HCT116 (cell line): ENCODE results near the gene ZC3H13. TPM values are rescaled to one million over a fixed set of nuclear protein-coding genes. Genes with fewer than 3 reads are reported as not detected.

Source experiments
- ATAC-seq: fragments of 200-7000 bp; cut with Tn5 transposase; 2 replicates; pipeline ENCODE4 v1.9.1; 2020; ENCODE audit warnings: mild to moderate bottlenecking, moderate library complexity
- BruUV-seq: library from RNA; stranded (reverse); fragments of 400-500 nt; replicated peaks from 2 replicates; lab custom pipeline; 2021; lab: Mats Ljungman, UMichigan
- CTCF ChIA-PET: fragments of 300-600 bp; sonication (Branson Sonifier 250); formaldehyde crosslinking; loops from one replicate; lab custom pipeline; 2021; ENCODE audit warnings: antibody characterized with exemption; lab: Charles Lee
- POLR2A ChIA-PET: fragments of 300-600, 350-600 bp; sonication (Branson Sonifier 250); formaldehyde crosslinking; loops from one replicate; lab custom pipeline; 2021; ENCODE audit warnings: antibody characterized with exemption; lab: Charles Lee
- RAD21 ChIA-PET, 2 experiments: fragments of 300-600 bp; sonication (Branson Sonifier 250); formaldehyde crosslinking; loops; one replicate each; lab custom pipeline; 2023; ENCODE audit warnings: low total read pairs in 2 of 2; ENCODE audit not compliant: uncharacterized antibody in 2 of 2, unreplicated experiment in 2 of 2, low non-redundant PET in 1 of 2; lab: Charles Lee
- DNase-seq: peaks from one replicate; pipeline ENCODE4 v3.0.0-alpha.2; 2010; ENCODE audit warnings: low read depth, low spot score
- H2AFZ ChIP-seq: fragments of 200-600 bp; shearing (Covaris generic), sonication (generic); 2 replicates; pipeline ENCODE4 v1.6.1; 2017; ENCODE audit warnings: low read depth, mixed run types, mixed read lengths, antibody characterized with exemption, low read length; ENCODE audit not compliant: poor library complexity, severe bottlenecking
- H3K27ac ChIP-seq: 2 replicates; pipeline ENCODE4 v1.5.1; 2012; ENCODE audit warnings: low read depth, low read length
- H3K27me3 ChIP-seq: fragments of 200-600 bp; sonication (generic); 2 replicates; pipeline ENCODE4 v1.6.1; 2016; ENCODE audit warnings: mixed run types, low read length, mixed read lengths; ENCODE audit not compliant: insufficient read depth
- H3K36me3 ChIP-seq, 2 experiments: fragments of 200-500 bp in 1 of 2; fragments of 200-600 bp in 1 of 2; sonication (Bioruptor generic) in 1 of 2; sonication (generic) in 1 of 2; 2 replicates each; pipeline versions ENCODE4 v1.5.1 to v1.6.1; 2014 to 2016; ENCODE audit warnings: low read length in 2 of 2, inconsistent platforms in 1 of 2, mixed read lengths in 1 of 2, mixed run types in 1 of 2; ENCODE audit not compliant: insufficient read depth in 2 of 2, control insufficient read depth in 1 of 2
- H3K4me1 ChIP-seq, 2 experiments: fragments of 200-600 bp in 1 of 2; sonication (generic) in 1 of 2; 2 replicates each; pipeline versions ENCODE4 v1.5.1 to v1.6.1; 2012 to 2017; ENCODE audit warnings: low read length in 2 of 2, inconsistent platforms in 1 of 2, mild to moderate bottlenecking in 1 of 2, mixed read lengths in 1 of 2, mixed run types in 1 of 2, moderate library complexity in 1 of 2; ENCODE audit not compliant: insufficient read depth in 2 of 2, control insufficient read depth in 1 of 2
- H3K4me2 ChIP-seq: fragments of 200-600 bp; sonication (generic); 2 replicates; pipeline ENCODE4 v1.6.1; 2017; ENCODE audit warnings: mixed run types, low read length, mixed read lengths
- H3K4me3 ChIP-seq, 2 experiments: fragments of 200-600 bp in 1 of 2; sonication (generic) in 1 of 2; replicated peaks in 1 of 2; 2 replicates each; pipeline ENCODE4 v1.5.1; 2011 to 2016; ENCODE audit warnings: low read length in 2 of 2, control low read depth in 1 of 2, low read depth in 1 of 2, mild to moderate bottlenecking in 1 of 2, mixed read lengths in 1 of 2, mixed run types in 1 of 2
- H3K79me2 ChIP-seq: fragments of 200-600 bp; sonication (generic); 2 replicates; pipeline ENCODE4 v1.6.1; 2017; ENCODE audit warnings: mild to moderate bottlenecking, mixed run types, low read length, moderate library complexity, mixed read lengths; ENCODE audit not compliant: insufficient read depth
- H3K9ac ChIP-seq: fragments of 200-600 bp; sonication (generic); 2 replicates; pipeline ENCODE4 v1.6.1; 2016; ENCODE audit warnings: low read length, mixed read lengths
- H3K9me2 ChIP-seq: fragments of 200-600 bp; sonication (generic), shearing (Covaris generic); 2 replicates; pipeline ENCODE4 v1.6.1; 2017; ENCODE audit warnings: mixed run types, mild to moderate bottlenecking, moderate library complexity; ENCODE audit not compliant: insufficient read depth
- H3K9me3 ChIP-seq, 2 experiments: fragments of 200-500 bp in 1 of 2; fragments of 200-600 bp in 1 of 2; sonication (Bioruptor generic) in 1 of 2; sonication (generic) in 1 of 2; 2 replicates each; pipeline ENCODE4 v1.6.1; 2014 to 2017; ENCODE audit warnings: low read length in 2 of 2, mixed read lengths in 2 of 2, inconsistent platforms in 1 of 2, low read depth in 1 of 2, mild to moderate bottlenecking in 1 of 2, mixed run types in 1 of 2, moderate library complexity in 1 of 2; ENCODE audit not compliant: control insufficient read depth in 1 of 2, insufficient read depth in 1 of 2
- H4K20me1 ChIP-seq: fragments of 200-600 bp; sonication (generic), shearing (Covaris generic); 2 replicates; pipeline ENCODE4 v1.6.1; 2017; ENCODE audit warnings: mixed run types, mild to moderate bottlenecking, moderate library complexity; ENCODE audit not compliant: insufficient read depth
- CEBPB ChIP-seq: IDR thresholded peaks from 2 replicates; pipeline ENCODE4 v1.6.1; 2012; ENCODE audit warnings: low read depth
- ELF1 ChIP-seq: IDR thresholded peaks from 2 replicates; pipeline ENCODE4 v1.6.1; 2012; ENCODE audit warnings: low read depth, borderline replicate concordance
- JUND ChIP-seq: IDR thresholded peaks from 2 replicates; pipeline ENCODE4 v1.6.1; 2012
- POLR2A ChIP-seq: IDR thresholded peaks from 2 replicates; pipeline ENCODE4 v1.7.0; 2011; ENCODE audit warnings: borderline replicate concordance; ENCODE audit not compliant: insufficient read depth, insufficient read length; ENCODE audit errors: extremely low read depth
- POLR2AphosphoS5 ChIP-seq: IDR thresholded peaks from 2 replicates; pipeline ENCODE4 v1.6.1; 2011; ENCODE audit warnings: mild to moderate bottlenecking, low read depth, low read length, moderate library complexity
- SIN3A ChIP-seq: IDR thresholded peaks from 2 replicates; pipeline ENCODE4 v1.6.1; 2012; ENCODE audit warnings: low read depth
- SP1 ChIP-seq: IDR thresholded peaks from 2 replicates; pipeline ENCODE4 v1.6.1; 2012; ENCODE audit warnings: low read depth
- TCF7L2 ChIP-seq: IDR thresholded peaks from 2 replicates; pipeline ENCODE4 v1.7.0; 2011; ENCODE audit warnings: borderline replicate concordance, inconsistent platforms; ENCODE audit not compliant: insufficient read depth, insufficient read length; ENCODE audit errors: extremely low read depth
- YY1 ChIP-seq: IDR thresholded peaks from 2 replicates; pipeline ENCODE4 v1.6.1; 2011; ENCODE audit warnings: low read length, low read depth, moderate library complexity, mild to moderate bottlenecking; ENCODE audit not compliant: insufficient replicate concordance; ENCODE audit errors: extremely low read depth
- ZFX ChIP-seq: fragments of 450-650 bp; IDR thresholded peaks from 2 replicates; pipeline ENCODE4 v1.6.1; 2017
- ZNF274 ChIP-seq: fragments of 200-500 bp; sonication (Bioruptor generic); IDR thresholded peaks from 2 replicates; pipeline ENCODE4 v1.6.1; 2014; ENCODE audit warnings: mild to moderate bottlenecking, low read depth, low read length, inconsistent platforms
- intact Hi-C: fragments of 100-400 bp; cut with micrococcal nuclease; formaldehyde crosslinking; loops from 2 replicates; pipeline ENCODE4 v1.10.0; 2022
- total RNA-seq: library from RNA; stranded (reverse); gene quantifications from one replicate; pipeline ENCODE4 v1.2.1, GENCODE V29; 2021; ENCODE audit not compliant: unreplicated experiment
- TF ChIP-seq, protein P1 (sequence below): IDR thresholded peaks from 2 replicates; pipeline ENCODE4 v1.6.1; 2012
- TF ChIP-seq, protein P2 (sequence below): IDR thresholded peaks from 2 replicates; pipeline ENCODE4 v1.6.1; 2011; ENCODE audit warnings: mild to moderate bottlenecking, low read length, moderate library complexity; ENCODE audit not compliant: insufficient replicate concordance; ENCODE audit errors: extremely low read depth

The ZC3H13 gene
- total RNA-seq, 1 experiment from 2014 or later: 37.9 TPM

DNA sequence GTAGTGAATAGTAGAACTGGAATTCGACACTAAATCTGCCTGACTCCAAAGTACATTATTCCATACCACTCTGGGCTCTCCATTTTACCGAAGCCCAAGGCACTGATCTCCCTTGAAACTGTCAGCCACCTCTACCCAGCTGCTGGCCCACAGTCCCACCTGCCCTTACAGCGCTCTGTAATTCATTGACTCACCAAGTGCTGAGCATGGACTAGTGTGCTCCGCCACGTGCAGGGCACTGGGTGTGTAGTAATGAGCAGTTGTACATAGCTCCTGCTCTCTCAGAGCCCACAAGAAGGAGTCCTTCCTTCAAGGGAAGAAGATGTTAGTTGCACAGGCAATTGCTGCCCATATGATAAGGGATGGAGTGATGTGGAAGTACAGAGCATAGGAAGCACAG, 124.4 kb downstream of the ZC3H13 start:
- ATAC-seq: no peak
- TF ChIP-seq ELF1 (no peak), SP1 (no peak), TCF7L2 (no peak), ZFX (no peak), YY1 (no peak), POLR2A (no peak), CEBPB (no peak), JUND (no peak), SIN3A (no peak), POLR2AphosphoS5 (no peak), ZNF274 (no peak)
- TF ChIP-seq, protein P1, sequence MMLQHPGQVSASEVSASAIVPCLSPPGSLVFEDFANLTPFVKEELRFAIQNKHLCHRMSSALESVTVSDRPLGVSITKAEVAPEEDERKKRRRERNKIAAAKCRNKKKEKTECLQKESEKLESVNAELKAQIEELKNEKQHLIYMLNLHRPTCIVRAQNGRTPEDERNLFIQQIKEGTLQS: no peak
- TF ChIP-seq, protein P2, sequence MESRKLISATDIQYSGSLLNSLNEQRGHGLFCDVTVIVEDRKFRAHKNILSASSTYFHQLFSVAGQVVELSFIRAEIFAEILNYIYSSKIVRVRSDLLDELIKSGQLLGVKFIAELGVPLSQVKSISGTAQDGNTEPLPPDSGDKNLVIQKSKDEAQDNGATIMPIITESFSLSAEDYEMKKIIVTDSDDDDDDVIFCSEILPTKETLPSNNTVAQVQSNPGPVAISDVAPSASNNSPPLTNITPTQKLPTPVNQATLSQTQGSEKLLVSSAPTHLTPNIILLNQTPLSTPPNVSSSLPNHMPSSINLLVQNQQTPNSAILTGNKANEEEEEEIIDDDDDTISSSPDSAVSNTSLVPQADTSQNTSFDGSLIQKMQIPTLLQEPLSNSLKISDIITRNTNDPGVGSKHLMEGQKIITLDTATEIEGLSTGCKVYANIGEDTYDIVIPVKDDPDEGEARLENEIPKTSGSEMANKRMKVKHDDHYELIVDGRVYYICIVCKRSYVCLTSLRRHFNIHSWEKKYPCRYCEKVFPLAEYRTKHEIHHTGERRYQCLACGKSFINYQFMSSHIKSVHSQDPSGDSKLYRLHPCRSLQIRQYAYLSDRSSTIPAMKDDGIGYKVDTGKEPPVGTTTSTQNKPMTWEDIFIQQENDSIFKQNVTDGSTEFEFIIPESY: no peak
- Histone ChIP-seq H3K36me3 (no peaks in the 10 kb centered on the region), H3K27me3 (peaks cover 8% of the 10 kb centered on the region; the same call in 1 of the 2 replicates), H3K9ac (no peak overlapping the region), H3K27ac (no peak overlapping the region), H3K79me2 (no peaks in the 10 kb centered on the region), H3K4me3 (no peak overlapping the region), H3K9me2 (no peaks in the 10 kb centered on the region), H3K4me1 (no peaks in the 10 kb centered on the region), H3K9me3 (no peaks in the 10 kb centered on the region), H3K4me2 (no peak overlapping the region), H2AFZ (no peak overlapping the region), H4K20me1 (no peaks in the 10 kb centered on the region)
- POLR2A ChIA-PET: no interaction called here
- BruUV-seq: no TSS peak
- DNase-seq: no peak
- RAD21 ChIA-PET: no interaction called here
- CTCF ChIA-PET: no interaction called here
- intact Hi-C loops: loop anchor here (10.0 kb wide), 1 partner anchor 197 kb away; no protein-coding TSS in a partner anchor
